Liver (tissue), 9 donors: ENCODE results near the gene KXD1. TPM values are rescaled to one million over a fixed set of nuclear protein-coding genes. Genes with fewer than 3 reads are reported as not detected.

ENCODE experiments used
- DNase-seq: peaks from one replicate; pipeline ENCODE4 v3.0.0-alpha.2; 2017; ENCODE audit warnings: low spot score
- H3K27ac ChIP-seq, 2 donors: one replicate each; pipeline ENCODE4 v1.7.0; 2013; ENCODE audit warnings: inconsistent platforms in 2 of 2, low read length in 2 of 2, control low read depth in 1 of 2, low read depth in 1 of 2, mild to moderate bottlenecking in 1 of 2
- H3K27me3 ChIP-seq, 4 donors: one replicate each; pipeline versions ENCODE4 v1.6.1 to v1.7.0; 2013; ENCODE audit warnings: low read length in 3 of 4, inconsistent platforms in 1 of 4, mild to moderate bottlenecking in 1 of 4, moderate library complexity in 1 of 4; ENCODE audit not compliant: control insufficient read depth in 4 of 4, insufficient read depth in 4 of 4
- H3K36me3 ChIP-seq, 4 donors: one replicate each; pipeline versions ENCODE4 v1.6.1 to v1.7.0; 2013; ENCODE audit warnings: low read length in 3 of 4, mild to moderate bottlenecking in 3 of 4, low read depth in 1 of 4, moderate library complexity in 1 of 4; ENCODE audit not compliant: control insufficient read depth in 4 of 4, insufficient read depth in 3 of 4
- H3K4me1 ChIP-seq, 4 donors: one replicate each; pipeline versions ENCODE4 v1.6.1 to v1.7.0; 2013; ENCODE audit warnings: low read length in 3 of 4, mild to moderate bottlenecking in 3 of 4, moderate library complexity in 1 of 4; ENCODE audit not compliant: control insufficient read depth in 4 of 4, insufficient read depth in 4 of 4
- H3K4me3 ChIP-seq, 3 donors: one replicate each; pipeline versions ENCODE4 v1.6.1 to v1.7.0; 2013; ENCODE audit warnings: low read length in 3 of 3, control low read depth in 1 of 3, low read depth in 1 of 3, mild to moderate bottlenecking in 1 of 3
- H3K9ac ChIP-seq, 2 donors: one replicate each; pipeline ENCODE4 v1.7.0; 2013; ENCODE audit warnings: low read length in 2 of 2, mild to moderate bottlenecking in 2 of 2, moderate library complexity in 2 of 2, control low read depth in 1 of 2, low read depth in 1 of 2
- H3K9me3 ChIP-seq, 4 donors: one replicate each; pipeline versions ENCODE4 v1.6.1 to v1.7.0; 2013; ENCODE audit warnings: low read length in 3 of 4; ENCODE audit not compliant: control insufficient read depth in 4 of 4
- EGR1 ChIP-seq, 2 donors: IDR thresholded peaks; 2 replicates each; pipeline ENCODE4 v1.6.1; 2016 to 2018; ENCODE audit warnings: antibody characterized with exemption in 2 of 2, low read depth in 2 of 2
- FOXA1 ChIP-seq: IDR thresholded peaks from 2 replicates; pipeline ENCODE4 v1.6.1; 2016; ENCODE audit warnings: antibody characterized with exemption
- FOXA2 ChIP-seq: IDR thresholded peaks from 2 replicates; pipeline ENCODE4 v1.6.1; 2016; ENCODE audit warnings: antibody characterized with exemption
- HNF4A ChIP-seq, 2 donors: conservative IDR thresholded peaks; 2 replicates each; pipeline ENCODE4 v1.6.1; 2016; ENCODE audit warnings: antibody characterized with exemption in 2 of 2, mild to moderate bottlenecking in 2 of 2
- HNF4G ChIP-seq: IDR thresholded peaks from 2 replicates; pipeline ENCODE4 v1.6.1; 2016; ENCODE audit warnings: antibody characterized with exemption
- JUND ChIP-seq, 2 donors: IDR thresholded peaks; 2 replicates each; pipeline ENCODE4 v1.6.1; 2016; ENCODE audit warnings: antibody characterized with exemption in 2 of 2
- NR2F2 ChIP-seq: IDR thresholded peaks from 2 replicates; pipeline ENCODE4 v1.6.1; 2016; ENCODE audit warnings: antibody characterized with exemption
- RAD21 ChIP-seq, 2 donors: IDR thresholded peaks; 2 replicates each; pipeline ENCODE4 v1.6.1; 2016; ENCODE audit warnings: antibody characterized with exemption in 2 of 2, mild to moderate bottlenecking in 2 of 2
- RXRA ChIP-seq, 2 donors: IDR thresholded peaks; 2 replicates each; pipeline ENCODE4 v1.6.1; 2017 to 2018; ENCODE audit warnings: antibody characterized with exemption in 2 of 2, mild to moderate bottlenecking in 1 of 2
- SP1 ChIP-seq: IDR thresholded peaks from 2 replicates; pipeline ENCODE4 v1.6.1; 2018; ENCODE audit warnings: antibody characterized with exemption, mild to moderate bottlenecking
- YY1 ChIP-seq: IDR thresholded peaks from 2 replicates; pipeline ENCODE4 v1.6.1; 2016; ENCODE audit warnings: antibody characterized with exemption, mild to moderate bottlenecking
- ZBTB33 ChIP-seq: IDR thresholded peaks from 2 replicates; pipeline ENCODE4 v1.6.1; 2016; ENCODE audit warnings: antibody characterized with exemption
- WGBS: extraction: QIAGEN DNeasy Blood & Tissue Kit; methylation state at CpG from one replicate; pipeline ENCODE4 v1.1.7; 2013; 5-methylcytosine and 5-hydroxymethylcytosine counted together
- polyA plus RNA-seq, 2 donors: library from polyadenylated mRNA; stranded (reverse) in 1 of 2; unstranded in 1 of 2; fragments of 200-250 nt in 1 of 2; fragments of >200 nt in 1 of 2; fragmentation: Nextera tagmentation in 1 of 2; extraction: Ambion mirVana in 1 of 2; gene quantifications; one replicate each; pipeline versions ENCODE4 v1.2.1 to v1.2.3, GENCODE V29; 2013 to 2015
- total RNA-seq, 2 donors: library from RNA; depleted of rRNA; stranded (reverse); fragments of >200 nt; gene quantifications; one replicate each; pipeline ENCODE4 v1.2.3, GENCODE V29; 2014
- TF ChIP-seq, protein P1 (sequence below): fragments of 150-350 bp; IDR thresholded peaks from 2 replicates; pipeline ENCODE4 v1.5.1; 2017; ENCODE audit warnings: improper control_type of control experiment, low read depth, low read length; ENCODE audit not compliant: missing input control
- TF ChIP-seq, protein P2 (sequence below): IDR thresholded peaks from 2 replicates; pipeline ENCODE4 v1.6.1; 2016; ENCODE audit warnings: antibody characterized with exemption
- TF ChIP-seq, protein P3 (sequence below): IDR thresholded peaks from 2 replicates; pipeline ENCODE4 v1.6.1; 2016; ENCODE audit warnings: antibody characterized with exemption
- donor health status: healthy.
- donor health status: healthy.
- donor health status: healthy.
- donor health status: healthy.
- donor health status: healthy.

The KXD1 gene
- total and polyA plus RNA-seq, 4 donors, result 31.8 to 53.6 (median 43.4) TPM

DNA sequence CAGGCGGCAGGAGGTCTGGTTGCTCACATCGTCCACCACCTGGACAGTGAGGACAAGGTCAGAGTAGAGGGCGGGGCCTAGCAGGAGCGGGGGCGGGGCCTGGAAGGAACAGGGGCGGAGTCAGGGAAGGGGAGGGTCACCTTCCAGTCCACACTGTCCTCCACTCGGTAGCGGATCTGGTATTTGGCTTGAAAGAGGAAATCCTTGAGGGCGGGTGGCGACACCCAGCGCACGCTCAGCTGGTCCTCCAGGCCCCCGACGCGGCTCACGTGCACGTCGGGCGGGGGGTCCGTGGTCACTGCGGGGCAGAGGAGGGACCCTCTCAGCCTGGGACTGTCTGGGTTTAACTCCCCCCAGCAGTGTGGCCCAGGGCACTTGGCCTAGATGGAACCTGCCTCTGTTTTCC lies 39.1 kb downstream of the KXD1 start:
- H3K27ac ChIP-seq, result no peak overlapping the region
- no peak overlapping the region for H3K4me3 ChIP-seq
- H3K36me3 ChIP-seq, result no peaks in the 10 kb centered on the region
- H3K4me1 ChIP-seq, result peaks cover 6 to 11% (median 9%) of the 10 kb centered on the region in 4 donors
- 26% methylated on average over 21 of the region's 21 CpGs for WGBS
- peaks cover 0 to 5% (median under 1%) of the 10 kb centered on the region in 4 donors for H3K27me3 ChIP-seq
- no peaks in the 10 kb centered on the region for H3K9me3 ChIP-seq
- DNase-seq, result peak; percentile 74
- no peak overlapping the region for H3K9ac ChIP-seq
- TF ChIP-seq HNF4G (no peak), RXRA (IDR thresholded peaks at IDR 0.05) (peak in 1 of 2 donors; percentile 48)

DNA sequence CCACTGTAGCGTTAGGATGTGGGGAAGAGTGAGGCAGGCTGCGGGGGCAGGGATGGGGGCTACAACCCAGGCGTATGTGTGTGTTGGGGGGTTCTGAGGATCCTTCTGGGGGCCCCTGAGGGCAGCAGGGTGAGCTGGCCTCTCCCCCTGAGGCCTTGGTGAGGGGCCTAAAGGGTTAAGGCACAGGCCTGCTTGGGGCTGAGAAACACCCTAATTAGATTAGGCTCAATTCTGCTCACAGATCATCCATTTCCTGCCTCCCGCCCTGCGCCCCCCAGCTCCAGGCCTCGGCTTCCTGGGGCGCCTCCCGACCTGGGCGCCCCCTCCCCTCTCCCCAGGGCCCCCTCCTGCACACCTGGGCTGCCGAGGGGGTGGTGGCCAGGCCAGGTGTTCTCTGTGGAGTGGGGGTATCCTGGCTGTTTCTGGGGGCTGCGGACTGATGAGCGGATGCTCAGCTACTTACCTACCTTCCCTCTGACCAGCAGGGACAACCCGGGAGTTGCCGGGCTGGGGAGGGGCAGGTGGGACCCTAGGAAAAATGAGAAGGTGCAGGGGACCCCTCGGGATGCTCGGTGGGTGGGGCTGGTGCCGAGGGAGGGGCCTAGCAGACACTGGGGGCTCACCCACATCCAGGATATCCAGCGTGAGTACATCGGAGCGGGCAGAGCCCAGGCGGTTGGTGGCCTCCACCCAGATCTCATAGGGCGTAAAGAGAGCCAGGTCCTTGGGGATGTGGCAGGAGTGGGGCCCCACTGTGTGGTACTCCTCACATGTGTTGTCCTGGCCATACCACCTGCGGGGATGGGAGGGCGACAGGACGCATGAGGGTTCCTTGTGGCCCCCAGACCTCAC lies 40.4 kb downstream of the KXD1 start:
- Histone ChIP-seq H3K36me3 (no peaks in the 10 kb centered on the region), H3K27me3 (peaks cover 0 to 5% (median 2%) of the 10 kb centered on the region in 4 donors), H3K9ac (no peak overlapping the region), H3K27ac (no peak overlapping the region), H3K4me1 (peaks cover 6 to 11% (median 9%) of the 10 kb centered on the region in 4 donors), H3K9me3 (no peaks in the 10 kb centered on the region), H3K4me3 (no peak overlapping the region)
- TF ChIP-seq, protein P1, sequence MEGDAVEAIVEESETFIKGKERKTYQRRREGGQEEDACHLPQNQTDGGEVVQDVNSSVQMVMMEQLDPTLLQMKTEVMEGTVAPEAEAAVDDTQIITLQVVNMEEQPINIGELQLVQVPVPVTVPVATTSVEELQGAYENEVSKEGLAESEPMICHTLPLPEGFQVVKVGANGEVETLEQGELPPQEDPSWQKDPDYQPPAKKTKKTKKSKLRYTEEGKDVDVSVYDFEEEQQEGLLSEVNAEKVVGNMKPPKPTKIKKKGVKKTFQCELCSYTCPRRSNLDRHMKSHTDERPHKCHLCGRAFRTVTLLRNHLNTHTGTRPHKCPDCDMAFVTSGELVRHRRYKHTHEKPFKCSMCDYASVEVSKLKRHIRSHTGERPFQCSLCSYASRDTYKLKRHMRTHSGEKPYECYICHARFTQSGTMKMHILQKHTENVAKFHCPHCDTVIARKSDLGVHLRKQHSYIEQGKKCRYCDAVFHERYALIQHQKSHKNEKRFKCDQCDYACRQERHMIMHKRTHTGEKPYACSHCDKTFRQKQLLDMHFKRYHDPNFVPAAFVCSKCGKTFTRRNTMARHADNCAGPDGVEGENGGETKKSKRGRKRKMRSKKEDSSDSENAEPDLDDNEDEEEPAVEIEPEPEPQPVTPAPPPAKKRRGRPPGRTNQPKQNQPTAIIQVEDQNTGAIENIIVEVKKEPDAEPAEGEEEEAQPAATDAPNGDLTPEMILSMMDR, result no peak
- TF ChIP-seq RXRA (IDR thresholded peaks at IDR 0.05) (no peak), HNF4A (conservative IDR thresholded peaks at IDR 0.05) (no peak), EGR1 (IDR thresholded peaks at IDR 0.05; ENCODE audit: low read depth in 2 of 2) (no peak), NR2F2 (no peak), YY1 (no peak), JUND (IDR thresholded peaks at IDR 0.05) (no peak), SP1 (no peak), HNF4G (no peak), RAD21 (IDR thresholded peaks at IDR 0.05) (no peak), FOXA2 (no peak), FOXA1 (no peak), ZBTB33 (no peak)
- TF ChIP-seq, protein P2, sequence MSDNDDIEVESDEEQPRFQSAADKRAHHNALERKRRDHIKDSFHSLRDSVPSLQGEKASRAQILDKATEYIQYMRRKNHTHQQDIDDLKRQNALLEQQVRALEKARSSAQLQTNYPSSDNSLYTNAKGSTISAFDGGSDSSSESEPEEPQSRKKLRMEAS, result no peak
- TF ChIP-seq, protein P3, sequence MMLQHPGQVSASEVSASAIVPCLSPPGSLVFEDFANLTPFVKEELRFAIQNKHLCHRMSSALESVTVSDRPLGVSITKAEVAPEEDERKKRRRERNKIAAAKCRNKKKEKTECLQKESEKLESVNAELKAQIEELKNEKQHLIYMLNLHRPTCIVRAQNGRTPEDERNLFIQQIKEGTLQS, result no peak
- no peak for DNase-seq
- 53% methylated on average over 25 of the region's 25 CpGs for whole genome bisulfite sequencing
